ENCODE data around the gene SNIP1. TPM values are rescaled to one million over a fixed set of nuclear protein-coding genes. Genes with fewer than 3 reads are reported as not detected.

The SNIP1 gene
- total RNA-seq, 4 donors from 2014 or later, result 13.5 to 23.4 (median 15.6) TPM

DNA sequence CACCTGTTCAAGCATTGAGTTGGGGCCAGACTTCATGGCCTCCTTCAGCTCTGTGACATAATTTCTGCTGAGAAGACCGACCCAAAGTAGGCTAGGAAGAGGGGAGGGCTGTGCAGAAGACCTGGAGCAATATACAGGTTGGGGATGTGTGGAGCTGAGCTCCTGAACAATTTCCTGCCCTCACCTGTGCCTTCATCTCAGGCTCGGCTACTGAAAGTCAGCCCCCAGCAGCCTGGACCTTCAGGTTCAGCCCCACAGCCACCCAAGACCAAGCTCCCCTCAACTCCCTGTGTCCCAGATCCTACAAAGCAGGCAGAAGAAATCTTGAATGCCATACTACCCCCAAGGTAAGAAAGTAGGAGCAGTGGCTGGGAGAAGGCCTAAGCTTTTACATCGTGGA is 3.3 kb upstream of the SNIP1 start:
- WGBS, result 73% methylated on average over 3 of the region's 3 CpGs
- DNase-seq (ENCODE audit: low spot score in 2 of 2), result no peak
- H3K4me1 ChIP-seq, result peaks cover 27% of the 10 kb centered on the region
- H3K4me3 ChIP-seq, result no peak overlapping the region
- no peaks in the 10 kb centered on the region for H3K36me3 ChIP-seq
- no peak overlapping the region for H3K27ac ChIP-seq
- H3K27me3 ChIP-seq, result no peaks in the 10 kb centered on the region
- no peaks in the 10 kb centered on the region for H3K9me3 ChIP-seq
- TF ChIP-seq EP300 (IDR thresholded peaks at IDR 0.05) (no peak), POLR2A (IDR thresholded peaks at IDR 0.05) (no peak), POLR2AphosphoS5 (IDR thresholded peaks at IDR 0.05) (no peak)
- TF ChIP-seq, protein P1, sequence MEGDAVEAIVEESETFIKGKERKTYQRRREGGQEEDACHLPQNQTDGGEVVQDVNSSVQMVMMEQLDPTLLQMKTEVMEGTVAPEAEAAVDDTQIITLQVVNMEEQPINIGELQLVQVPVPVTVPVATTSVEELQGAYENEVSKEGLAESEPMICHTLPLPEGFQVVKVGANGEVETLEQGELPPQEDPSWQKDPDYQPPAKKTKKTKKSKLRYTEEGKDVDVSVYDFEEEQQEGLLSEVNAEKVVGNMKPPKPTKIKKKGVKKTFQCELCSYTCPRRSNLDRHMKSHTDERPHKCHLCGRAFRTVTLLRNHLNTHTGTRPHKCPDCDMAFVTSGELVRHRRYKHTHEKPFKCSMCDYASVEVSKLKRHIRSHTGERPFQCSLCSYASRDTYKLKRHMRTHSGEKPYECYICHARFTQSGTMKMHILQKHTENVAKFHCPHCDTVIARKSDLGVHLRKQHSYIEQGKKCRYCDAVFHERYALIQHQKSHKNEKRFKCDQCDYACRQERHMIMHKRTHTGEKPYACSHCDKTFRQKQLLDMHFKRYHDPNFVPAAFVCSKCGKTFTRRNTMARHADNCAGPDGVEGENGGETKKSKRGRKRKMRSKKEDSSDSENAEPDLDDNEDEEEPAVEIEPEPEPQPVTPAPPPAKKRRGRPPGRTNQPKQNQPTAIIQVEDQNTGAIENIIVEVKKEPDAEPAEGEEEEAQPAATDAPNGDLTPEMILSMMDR (IDR thresholded peaks at IDR 0.05), result no peak

DNA sequence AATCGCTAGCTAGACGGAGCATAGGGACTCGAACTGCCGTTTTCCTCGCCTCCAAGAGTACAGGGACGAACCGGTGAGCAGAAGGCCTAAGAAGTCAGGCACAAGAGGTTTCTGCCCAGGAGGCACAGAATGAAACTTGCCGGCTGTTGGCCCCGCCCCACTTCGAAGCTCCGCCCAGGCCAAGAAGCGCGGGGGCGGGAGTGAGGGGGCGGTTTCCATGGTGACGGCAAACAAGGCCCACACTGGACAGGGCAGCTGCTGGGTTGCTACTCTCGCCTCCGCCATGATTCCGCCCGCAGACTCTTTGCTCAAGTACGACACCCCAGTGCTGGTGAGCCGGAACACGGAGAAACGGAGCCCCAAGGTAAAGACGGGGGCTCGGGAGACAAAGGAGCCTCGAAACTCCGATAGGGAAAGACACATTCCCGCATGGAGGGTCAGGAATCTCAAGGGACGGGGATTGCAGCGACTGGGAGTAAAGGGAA is 2.7 kb upstream of the SNIP1 start, which contains the start of gene DNALI1:
Gene DNALI1, plus strand, starts transcription at position 229 of the 485 bp plus-strand sequence. Its CDS starts 55 bp downstream, at position 284.
- DNase-seq (ENCODE audit: low spot score in 2 of 2), result peak; percentile 86 to 87
- H3K27ac ChIP-seq, result no peak within 1 kb of the TSS
- 21% methylated on average over 29 of the region's 31 CpGs for WGBS
- H3K4me3 ChIP-seq, result peak within 1 kb of the TSS; percentile 36
- no peak for TF ChIP-seq POLR2A (IDR thresholded peaks at IDR 0.05)
- TF ChIP-seq, protein P1 (IDR thresholded peaks at IDR 0.05), result no peak
- no peak for TF ChIP-seq POLR2AphosphoS5 (IDR thresholded peaks at IDR 0.05)
- no peak for TF ChIP-seq EP300 (IDR thresholded peaks at IDR 0.05)
- H3K27me3 ChIP-seq, result no peaks in the 10 kb centered on the region
- no peaks in the 10 kb centered on the region for H3K9me3 ChIP-seq
- no peaks in the 10 kb centered on the region for H3K36me3 ChIP-seq
- H3K4me1 ChIP-seq, result peaks cover 32% of the 10 kb centered on the region

DNA sequence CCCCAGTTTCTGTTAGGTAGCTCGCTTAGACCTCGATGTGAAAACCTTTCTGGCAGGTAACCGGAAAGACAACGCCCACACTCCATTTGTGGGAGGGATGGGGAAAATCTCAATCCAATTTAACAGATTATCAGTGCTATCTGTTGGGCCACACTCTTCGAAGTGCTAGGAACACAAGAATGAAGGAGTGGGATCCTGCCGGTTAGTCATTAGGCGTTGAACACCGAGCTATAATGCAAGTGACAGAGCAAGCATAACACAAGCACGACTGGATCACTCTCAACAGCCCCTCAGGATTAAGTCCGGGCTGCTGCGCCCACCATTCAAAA is 531 bp downstream of the SNIP1 start:
- 3% methylated on average over 9 of the region's 11 CpGs for WGBS
- H3K4me1 ChIP-seq, result peaks cover 32% of the 10 kb centered on the region

DNA sequence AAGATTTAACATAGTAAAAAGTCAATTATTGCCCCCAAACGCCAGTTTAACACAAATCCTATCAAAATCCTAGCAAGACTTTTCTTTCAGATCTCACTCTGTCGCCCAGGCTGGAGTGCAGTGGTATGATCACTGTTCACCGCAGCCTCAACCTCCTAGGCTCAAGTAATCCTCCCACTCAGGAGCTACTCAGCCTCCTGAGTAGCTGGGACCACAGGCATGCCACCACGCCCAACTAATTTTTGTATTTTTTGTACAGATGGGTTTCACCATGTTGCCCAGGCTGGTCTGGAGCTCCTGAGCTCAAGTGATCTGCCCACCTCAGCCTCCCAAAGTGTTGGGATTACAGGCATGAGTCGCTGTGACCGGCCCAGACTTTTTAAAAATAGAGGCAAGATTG is 4.8 kb downstream of the SNIP1 start:
- H3K4me3 ChIP-seq, result no peak overlapping the region
- H3K36me3 ChIP-seq, result peaks cover 44% of the 10 kb centered on the region
- DNase-seq (ENCODE audit: low spot score in 2 of 2), result no peak
- no peaks in the 10 kb centered on the region for H3K9me3 ChIP-seq
- no peak overlapping the region for H3K27ac ChIP-seq
- no peak for TF ChIP-seq POLR2AphosphoS5 (IDR thresholded peaks at IDR 0.05)
- TF ChIP-seq, protein P1 (IDR thresholded peaks at IDR 0.05), result no peak
- peaks cover 19% of the 10 kb centered on the region for H3K4me1 ChIP-seq
- no peaks in the 10 kb centered on the region for H3K27me3 ChIP-seq
- 93% methylated on average over 6 of the region's 6 CpGs for WGBS

More for the DNA sequence above, 531 bp downstream of the SNIP1 start:
- peaks cover 9% of the 10 kb centered on the region for H3K36me3 ChIP-seq
- peak overlapping the region; percentile 85 for H3K4me3 ChIP-seq
- H3K9me3 ChIP-seq, result no peaks in the 10 kb centered on the region
- TF ChIP-seq POLR2AphosphoS5 (IDR thresholded peaks at IDR 0.05) (no peak), POLR2A (IDR thresholded peaks at IDR 0.05) (no peak), EP300 (IDR thresholded peaks at IDR 0.05) (no peak)
- TF ChIP-seq, protein P1 (IDR thresholded peaks at IDR 0.05), result no peak
- no peaks in the 10 kb centered on the region for H3K27me3 ChIP-seq
- peak overlapping the region; percentile 86 for H3K27ac ChIP-seq
- peak in 1 of 2 donors; percentile 62 for DNase-seq (ENCODE audit: low spot score in 2 of 2)

DNA sequence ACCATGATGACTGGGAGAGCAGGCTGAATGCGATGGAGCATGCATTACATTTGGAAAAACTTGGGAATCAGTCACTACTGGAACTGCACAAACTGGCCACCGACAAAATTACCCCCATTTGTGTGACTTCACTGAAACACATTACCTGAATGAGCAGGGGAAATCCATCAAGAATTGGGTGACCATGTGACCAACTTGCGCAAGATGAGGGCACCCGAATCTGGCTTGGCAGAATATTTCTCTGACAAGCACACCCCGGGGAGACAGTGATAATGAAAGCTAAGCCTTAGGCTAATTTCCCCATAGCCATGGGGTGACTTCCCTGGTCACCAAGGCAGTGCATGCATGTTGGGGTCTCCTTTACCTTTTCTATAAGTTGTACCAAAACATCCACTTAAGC is 9.1 kb downstream of the SNIP1 start:
- DNase-seq (ENCODE audit: low spot score in 2 of 2), result no peak
- no peak overlapping the region for H3K4me3 ChIP-seq
- no peaks in the 10 kb centered on the region for H3K4me1 ChIP-seq
- peaks cover 67% of the 10 kb centered on the region for H3K36me3 ChIP-seq
- H3K27ac ChIP-seq, result no peak overlapping the region
- TF ChIP-seq POLR2AphosphoS5 (IDR thresholded peaks at IDR 0.05), result no peak
- no peak for TF ChIP-seq POLR2A (IDR thresholded peaks at IDR 0.05)
- TF ChIP-seq, protein P1 (IDR thresholded peaks at IDR 0.05), result no peak
- TF ChIP-seq EP300 (IDR thresholded peaks at IDR 0.05), result no peak
- no peaks in the 10 kb centered on the region for H3K27me3 ChIP-seq
- WGBS, result 59% methylated on average over 5 of the region's 5 CpGs
- H3K9me3 ChIP-seq, result no peaks in the 10 kb centered on the region
